AG10803 (cell line): Measurements from ENCODE around the gene RPRD2.
A peak's percentile ranks its signal among the peaks of the same experiment; 100 is the strongest.

Experiments
- DNase-seq: peaks from one replicate; pipeline ENCODE4 v3.0.0; 2010; ENCODE audit warnings: low read depth
- H3K4me3 ChIP-seq: 2 replicates; pipeline ENCODE4 v1.5.1; 2011; ENCODE audit warnings: mild to moderate bottlenecking, low read length, control low read depth
- CTCF ChIP-seq: conservative IDR thresholded peaks from 2 replicates; pipeline ENCODE4 v1.5.1; 2011; ENCODE audit warnings: mild to moderate bottlenecking, low read length, control low read depth, inconsistent platforms

RPRD2 gene

GRCh38 chr1:150420560-150421265 lies 56.8 kb downstream of the RPRD2 start:
- TF ChIP-seq CTCF, result no peak
- H3K4me3 ChIP-seq, result no peak overlapping the region
- DNase-seq, result peak; percentile 30

DNA sequence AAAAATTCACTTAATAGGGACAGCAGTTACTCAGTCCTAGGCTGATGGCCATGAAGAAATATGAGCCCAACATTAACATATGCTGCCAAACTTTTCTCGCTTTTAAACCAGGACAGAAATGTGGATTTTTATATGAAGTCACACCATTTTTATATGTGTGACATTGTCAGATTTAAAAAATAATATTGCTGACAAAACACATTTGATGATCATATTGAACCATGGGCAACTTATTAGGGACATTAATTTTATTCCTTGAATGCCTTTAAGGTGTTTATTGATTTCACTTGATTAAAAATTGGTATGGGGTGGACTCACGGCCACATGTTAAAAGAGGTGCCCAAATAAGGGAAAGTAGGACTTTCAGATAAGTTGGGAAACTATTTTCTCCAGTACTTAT lies 58.6 kb downstream of the RPRD2 start:
- TF ChIP-seq CTCF, result no peak
- no peak overlapping the region for H3K4me3 ChIP-seq
- no peak for DNase-seq

DNA sequence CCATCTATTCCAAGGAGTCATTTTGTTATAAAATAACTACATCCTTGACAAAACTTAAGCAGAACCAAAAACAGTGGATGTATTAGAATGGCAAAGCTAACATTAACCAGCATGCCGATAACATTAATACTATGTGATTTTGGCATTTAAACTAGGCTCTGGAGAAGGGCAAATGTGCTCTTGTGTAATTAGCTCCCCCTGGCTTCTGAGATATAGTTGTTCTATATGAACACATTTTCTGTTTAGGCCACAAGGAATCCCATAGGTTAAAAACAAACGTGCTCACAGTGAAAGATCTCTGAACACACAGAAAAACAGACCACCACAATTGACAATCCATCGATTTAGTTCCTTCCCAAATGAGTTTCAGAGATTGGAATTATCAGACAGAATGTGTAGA lies 65.9 kb downstream of the RPRD2 start:
- no peak; the same call in 1 of the 2 replicates for TF ChIP-seq CTCF
- no peak for DNase-seq
- H3K4me3 ChIP-seq, result no peak overlapping the region

GRCh38 chr1:150441121-150441520 lies 77.2 kb downstream of the RPRD2 start:
- no peak for DNase-seq
- TF ChIP-seq CTCF, result no peak
- no peak overlapping the region for H3K4me3 ChIP-seq

DNA sequence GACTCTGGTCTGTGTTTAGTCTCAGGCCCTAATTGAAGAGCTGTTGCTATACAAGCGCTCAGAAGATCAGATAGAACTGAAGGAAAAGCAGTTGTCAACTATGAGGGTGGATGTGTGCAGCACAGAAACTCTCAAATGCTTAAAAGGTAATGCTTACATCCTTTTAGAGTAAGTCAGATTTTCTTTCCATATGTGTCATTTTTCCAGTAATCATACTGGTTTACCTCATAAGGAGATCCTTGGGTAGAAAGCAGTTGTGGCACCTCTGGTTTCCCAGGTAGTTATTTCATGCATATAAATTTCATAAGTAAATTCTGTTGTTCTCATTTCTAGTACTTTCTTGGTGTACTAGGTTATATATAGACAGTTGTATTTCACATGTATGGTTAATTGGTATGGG lies 80.3 kb downstream of the RPRD2 start:
- TF ChIP-seq CTCF, result no peak
- no peak for DNase-seq
- no peak overlapping the region for H3K4me3 ChIP-seq

GRCh38 chr1:150456146-150456647 lies 92.2 kb downstream of the RPRD2 start:
- no peak overlapping the region for H3K4me3 ChIP-seq
- DNase-seq, result no peak
- TF ChIP-seq CTCF, result no peak

GRCh38 chr1:150464422-150464826 lies 100.5 kb downstream of the RPRD2 start:
- TF ChIP-seq CTCF, result peak; percentile 82
- H3K4me3 ChIP-seq, result no peak overlapping the region
- DNase-seq, result peak; percentile 47
